ENCODE measurements around the gene NEAT1. TPM values are rescaled to one million over a fixed set of nuclear protein-coding genes. Genes with fewer than 3 reads are reported as not detected.

The NEAT1 gene
- total and polyA plus RNA-seq, 2 of the 8 experiments (the other 6 are each of a cell fraction or from before 2014, with no cell fraction given), result 2.4 to 10.7 TPM

DNA sequence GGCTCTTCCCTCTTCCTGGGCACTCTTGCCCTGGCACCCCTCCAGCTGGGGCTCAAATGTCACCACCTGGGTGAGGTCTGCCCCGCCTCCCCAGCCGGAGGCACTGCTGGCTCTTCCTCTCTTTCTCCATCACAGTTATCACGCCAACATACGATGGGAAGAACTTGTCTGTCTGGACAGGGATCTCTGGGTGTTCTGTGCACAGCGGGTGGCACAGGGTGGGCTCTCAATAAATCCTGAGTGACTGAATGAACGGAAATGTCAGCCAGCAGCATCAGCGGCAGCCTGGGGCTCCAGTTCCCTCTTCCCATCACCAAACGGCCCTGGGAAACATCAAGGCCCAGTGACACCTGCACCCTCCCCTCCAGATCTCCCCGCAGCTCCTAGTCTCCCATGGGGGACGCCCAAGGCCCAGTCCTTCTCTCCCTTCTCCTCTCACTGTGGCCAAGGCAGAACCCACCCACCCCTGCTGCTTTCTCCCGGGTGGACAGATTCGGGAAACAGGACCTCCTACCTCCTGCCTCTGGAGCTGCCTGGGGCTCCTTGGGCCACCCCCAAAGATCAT lies 39.7 kb upstream of the NEAT1 start:
- Histone ChIP-seq H3K23ac (ENCODE audit: insufficient read length) (no peak overlapping the region), H2AFZ (ENCODE audit: low read length) (0 out of 2 replicates have a peak overlapping the region, but pooled peaks have one; percentile 74), H3K4me3 (ENCODE audit: extremely low read depth in 1 of 4, insufficient read depth in 2 of 4, low read depth in 3 of 4, low read length in 4 of 4) (no peak overlapping the region; a peak in 1 of 8 replicates), H3K4ac (replicated peaks; ENCODE audit: insufficient read length, low read depth, low read length) (no peak overlapping the region), H3K27me3 (replicated peaks in 1 of 4; ENCODE audit: control insufficient read depth in 3 of 4, extremely low read depth in 1 of 4, insufficient read depth in 3 of 4, low read length in 3 of 4) (0 out of 7 replicates have a peak, but pooled peaks cover 0 to 2% (median 0%) of the 10 kb centered on the region in 4 experiments), H3K27ac (ENCODE audit: low read depth, low read length) (no peak overlapping the region), H2BK20ac (ENCODE audit: low read length) (peak overlapping the region; percentile 61; the same call in 1 of the 2 replicates), H2BK5ac (ENCODE audit: low read depth, low read length) (peak overlapping the region; percentile 83), H2BK12ac (ENCODE audit: low read depth, low read length) (peak overlapping the region; percentile 90), H2BK15ac (ENCODE audit: low read length) (no peak overlapping the region), H2AK5ac (ENCODE audit: low read depth, low read length) (no peak overlapping the region; the same call in 1 of the 2 replicates), H3K36me3 (ENCODE audit: control insufficient read depth in 2 of 4, insufficient read depth in 4 of 4, low read length in 3 of 4) (no peaks in the 10 kb centered on the region), H2BK120ac (replicated peaks; ENCODE audit: low read depth, low read length) (no peak overlapping the region), H3K4me1 (replicated peaks in 1 of 4; ENCODE audit: control insufficient read depth in 3 of 4, insufficient read depth in 4 of 4, low read length in 3 of 4) (peaks cover 0 to 12% (median 11%) of the 10 kb centered on the region in 4 experiments; a peak in 5 of 7 replicates), H3K14ac (ENCODE audit: insufficient read length) (no peak overlapping the region), H3K4me2 (ENCODE audit: insufficient read depth in 1 of 2, low read depth in 2 of 2, low read length in 2 of 2) (peak overlapping the region; percentile 0 to 36; a peak in 1 of 4 replicates), H4K20me1 (replicated peaks in 1 of 2; ENCODE audit: control insufficient read depth in 1 of 2, insufficient read depth in 2 of 2, low read length in 2 of 2) (no peaks in the 10 kb centered on the region), H4K8ac (ENCODE audit: extremely low read depth, insufficient read depth, low read length) (no peak overlapping the region), H3K79me2 (ENCODE audit: control insufficient read depth in 1 of 2, insufficient read depth in 2 of 2, low read length in 2 of 2) (no peaks in the 10 kb centered on the region), H3K79me1 (ENCODE audit: low read depth, low read length) (no peaks in the 10 kb centered on the region), H3K9ac (replicated peaks in 1 of 4; ENCODE audit: extremely low read depth in 1 of 4, low read depth in 3 of 4, low read length in 3 of 4) (no peak overlapping the region), H4K5ac (ENCODE audit: insufficient read length, low read depth, low read length) (no peak overlapping the region), H3K56ac (replicated peaks; ENCODE audit: insufficient read length, low read depth, low read length) (no peak overlapping the region), H3K9me3 (ENCODE audit: insufficient read depth in 2 of 2, low read depth in 1 of 2, low read length in 1 of 2) (no peaks in the 10 kb centered on the region), H3K18ac (ENCODE audit: extremely low read depth, low read length) (peak overlapping the region; percentile 36), H3K23me2 (ENCODE audit: low read depth, low read length) (peaks cover 5% of the 10 kb centered on the region; the same call in 1 of the 2 replicates), H4K91ac (replicated peaks; ENCODE audit: insufficient read length, low read length) (peak overlapping the region; percentile 9)
- DNase-seq (ENCODE audit: low read depth in 1 of 2, low spot score in 2 of 2), result no peak
- no peak for FAIRE-seq
- ChIA-PET POLR2A (ENCODE audit: partially characterized antibody) (interaction anchor here (1.1 to 17.0 kb wide), 4 partner anchors 34 to 120 kb away, joined by 3 to 202 read pairs (median 8); partner anchors contain the start of genes MALAT1 and NEAT1), CTCF (ENCODE audit: partially characterized antibody) (interaction anchor here (0.9 to 2.0 kb wide), 6 partner anchors 18 to 86 kb away, joined by 3 to 5 read pairs (median 4); no protein-coding TSS in a partner anchor)
- WGBS, 2 experiments (ENCODE audit: extremely low coverage in 1 of 2, insufficient coverage in 1 of 2, insufficient read length in 1 of 2, insufficient replicate concordance in 2 of 2, low coverage in 1 of 2, low lambda C conversion rate in 2 of 2, missing lambda C conversion rate in 1 of 2), result 85% methylated on average over 9 of the region's 12 CpGs; no CpG with 5 or more reads in 1 of the 2 experiments
- TF ChIP-seq, protein P1, sequence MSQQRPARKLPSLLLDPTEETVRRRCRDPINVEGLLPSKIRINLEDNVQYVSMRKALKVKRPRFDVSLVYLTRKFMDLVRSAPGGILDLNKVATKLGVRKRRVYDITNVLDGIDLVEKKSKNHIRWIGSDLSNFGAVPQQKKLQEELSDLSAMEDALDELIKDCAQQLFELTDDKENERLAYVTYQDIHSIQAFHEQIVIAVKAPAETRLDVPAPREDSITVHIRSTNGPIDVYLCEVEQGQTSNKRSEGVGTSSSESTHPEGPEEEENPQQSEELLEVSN (IDR thresholded peaks at IDR 0.05), result no peak
- TF ChIP-seq TCF12 (IDR thresholded peaks at IDR 0.05; ENCODE audit: low read depth, low read length) (no peak), TAF7 (optimal IDR thresholded peaks at IDR 0.05; ENCODE audit: borderline replicate concordance, low read depth, low read length) (no peak), EZH2 (IDR thresholded peaks at IDR 0.05; ENCODE audit: low read depth, low read length, severe bottlenecking) (no peak)
- TF ChIP-seq, protein P2, sequence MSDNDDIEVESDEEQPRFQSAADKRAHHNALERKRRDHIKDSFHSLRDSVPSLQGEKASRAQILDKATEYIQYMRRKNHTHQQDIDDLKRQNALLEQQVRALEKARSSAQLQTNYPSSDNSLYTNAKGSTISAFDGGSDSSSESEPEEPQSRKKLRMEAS (IDR thresholded peaks at IDR 0.05), result no peak
- TF ChIP-seq, protein P3, sequence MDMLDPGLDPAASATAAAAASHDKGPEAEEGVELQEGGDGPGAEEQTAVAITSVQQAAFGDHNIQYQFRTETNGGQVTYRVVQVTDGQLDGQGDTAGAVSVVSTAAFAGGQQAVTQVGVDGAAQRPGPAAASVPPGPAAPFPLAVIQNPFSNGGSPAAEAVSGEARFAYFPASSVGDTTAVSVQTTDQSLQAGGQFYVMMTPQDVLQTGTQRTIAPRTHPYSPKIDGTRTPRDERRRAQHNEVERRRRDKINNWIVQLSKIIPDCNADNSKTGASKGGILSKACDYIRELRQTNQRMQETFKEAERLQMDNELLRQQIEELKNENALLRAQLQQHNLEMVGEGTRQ (IDR thresholded peaks at IDR 0.05; ENCODE audit: low read length), result no peak
- TF ChIP-seq, protein P4, sequence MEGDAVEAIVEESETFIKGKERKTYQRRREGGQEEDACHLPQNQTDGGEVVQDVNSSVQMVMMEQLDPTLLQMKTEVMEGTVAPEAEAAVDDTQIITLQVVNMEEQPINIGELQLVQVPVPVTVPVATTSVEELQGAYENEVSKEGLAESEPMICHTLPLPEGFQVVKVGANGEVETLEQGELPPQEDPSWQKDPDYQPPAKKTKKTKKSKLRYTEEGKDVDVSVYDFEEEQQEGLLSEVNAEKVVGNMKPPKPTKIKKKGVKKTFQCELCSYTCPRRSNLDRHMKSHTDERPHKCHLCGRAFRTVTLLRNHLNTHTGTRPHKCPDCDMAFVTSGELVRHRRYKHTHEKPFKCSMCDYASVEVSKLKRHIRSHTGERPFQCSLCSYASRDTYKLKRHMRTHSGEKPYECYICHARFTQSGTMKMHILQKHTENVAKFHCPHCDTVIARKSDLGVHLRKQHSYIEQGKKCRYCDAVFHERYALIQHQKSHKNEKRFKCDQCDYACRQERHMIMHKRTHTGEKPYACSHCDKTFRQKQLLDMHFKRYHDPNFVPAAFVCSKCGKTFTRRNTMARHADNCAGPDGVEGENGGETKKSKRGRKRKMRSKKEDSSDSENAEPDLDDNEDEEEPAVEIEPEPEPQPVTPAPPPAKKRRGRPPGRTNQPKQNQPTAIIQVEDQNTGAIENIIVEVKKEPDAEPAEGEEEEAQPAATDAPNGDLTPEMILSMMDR (IDR thresholded peaks at IDR 0.05; ENCODE audit: control extremely low read depth in 1 of 3, insufficient read depth in 1 of 3, low read depth in 1 of 3, low read length in 3 of 3), result no peak

Data from H1 (cell line).